Prostate gland (tissue), 2 donors: ENCODE results near the gene GALNTL6.

Experiments used
- CTCF ChIP-seq, 4 experiments: fragments of 200-600 bp in 2 of 4; fragments of 450-650 bp in 2 of 4; sonication (generic) in 2 of 4; IDR thresholded peaks; 1 replicate in 3 of 4; 2 replicates in 1 of 4; pipeline ENCODE4 v1.5.1; 2016 to 2019; ENCODE audit warnings: antibody characterized with exemption in 4 of 4, mild to moderate bottlenecking in 2 of 4, moderate library complexity in 2 of 4
- POLR2A ChIP-seq: fragments of 450-650 bp; IDR thresholded peaks from one replicate; pipeline ENCODE4 v1.6.1; 2016; ENCODE audit warnings: antibody characterized with exemption, mild to moderate bottlenecking
- POLR2AphosphoS5 ChIP-seq: sonication (generic); formaldehyde crosslinking; IDR thresholded peaks from one replicate; pipeline ENCODE4 v1.6.1; 2017; ENCODE audit warnings: antibody characterized with exemption

GRCh38 chr4:172707622-172708021 lies 894.4 kb downstream of the GALNTL6 start:
- TF ChIP-seq POLR2AphosphoS5 (no peak), CTCF (IDR thresholded peaks at IDR 0.05) (no peak), POLR2A (no peak)
